ENCODE data around the gene SEC22C. TPM values are rescaled to one million over a fixed set of nuclear protein-coding genes. Genes with fewer than 3 reads are reported as not detected.
"Not testable (repeated sequence)": the region's sequence is repeated elsewhere in the genome, so short reads cannot be mapped to it uniquely, and the experiment has no call there.

The SEC22C gene
- total RNA-seq, 4 donors from 2014 or later = 22.4 to 44.4 (median 28.5) TPM

DNA sequence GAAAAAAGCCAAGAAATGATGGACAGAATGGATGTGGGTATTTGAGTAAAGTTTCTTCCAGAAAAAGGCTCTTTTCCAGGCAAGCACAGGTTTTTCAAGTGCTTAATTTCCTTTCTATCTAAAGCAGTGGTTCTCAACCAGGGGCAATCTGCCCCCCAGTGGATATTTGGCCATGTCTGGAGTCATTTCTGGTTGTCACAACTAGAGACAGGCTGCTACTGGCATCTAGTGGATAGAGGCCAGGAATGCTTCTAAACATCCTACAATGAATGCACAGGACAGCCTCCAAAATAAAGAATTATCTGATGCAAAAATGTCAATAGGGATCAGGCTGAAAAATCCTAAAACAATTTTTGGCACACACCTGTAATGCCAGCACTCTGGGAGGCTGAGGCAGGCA is 23.9 kb downstream of the SEC22C start:
- Histone ChIP-seq H3K27me3 (no peaks in the 10 kb centered on the region), H3K4me1 (no peaks in the 10 kb centered on the region), H3K4me3 (no peak overlapping the region), H3K36me3 (peaks cover 87% of the 10 kb centered on the region), H3K27ac (no peak overlapping the region), H3K9me3 (no peaks in the 10 kb centered on the region)
- TF ChIP-seq POLR2A (IDR thresholded peaks at IDR 0.05) (no peak), POLR2AphosphoS5 (IDR thresholded peaks at IDR 0.05) (no peak), EP300 (IDR thresholded peaks at IDR 0.05) (no peak)
- TF ChIP-seq, protein P1, sequence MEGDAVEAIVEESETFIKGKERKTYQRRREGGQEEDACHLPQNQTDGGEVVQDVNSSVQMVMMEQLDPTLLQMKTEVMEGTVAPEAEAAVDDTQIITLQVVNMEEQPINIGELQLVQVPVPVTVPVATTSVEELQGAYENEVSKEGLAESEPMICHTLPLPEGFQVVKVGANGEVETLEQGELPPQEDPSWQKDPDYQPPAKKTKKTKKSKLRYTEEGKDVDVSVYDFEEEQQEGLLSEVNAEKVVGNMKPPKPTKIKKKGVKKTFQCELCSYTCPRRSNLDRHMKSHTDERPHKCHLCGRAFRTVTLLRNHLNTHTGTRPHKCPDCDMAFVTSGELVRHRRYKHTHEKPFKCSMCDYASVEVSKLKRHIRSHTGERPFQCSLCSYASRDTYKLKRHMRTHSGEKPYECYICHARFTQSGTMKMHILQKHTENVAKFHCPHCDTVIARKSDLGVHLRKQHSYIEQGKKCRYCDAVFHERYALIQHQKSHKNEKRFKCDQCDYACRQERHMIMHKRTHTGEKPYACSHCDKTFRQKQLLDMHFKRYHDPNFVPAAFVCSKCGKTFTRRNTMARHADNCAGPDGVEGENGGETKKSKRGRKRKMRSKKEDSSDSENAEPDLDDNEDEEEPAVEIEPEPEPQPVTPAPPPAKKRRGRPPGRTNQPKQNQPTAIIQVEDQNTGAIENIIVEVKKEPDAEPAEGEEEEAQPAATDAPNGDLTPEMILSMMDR (IDR thresholded peaks at IDR 0.05) = no peak
- DNase-seq (ENCODE audit: low spot score in 2 of 2) = no peak

DNA sequence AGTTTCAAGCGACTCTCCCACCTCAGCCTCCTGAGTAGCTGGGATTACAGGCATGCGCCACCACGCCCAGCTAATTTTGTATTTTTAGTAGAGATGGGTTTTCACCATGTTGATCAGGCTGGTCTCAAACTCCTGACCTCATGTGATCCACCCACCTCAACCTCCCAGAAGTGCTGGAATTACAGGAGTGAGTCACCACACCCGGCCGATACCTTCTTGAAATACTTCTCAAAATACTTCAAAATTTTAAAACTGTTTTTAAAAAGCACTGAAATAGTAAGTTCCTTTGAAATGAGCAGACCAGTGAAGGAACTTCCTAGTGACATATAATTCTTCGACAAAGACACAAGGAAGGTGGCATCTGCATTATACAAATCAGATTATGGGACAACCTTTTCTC is 24.9 kb downstream of the SEC22C start:
- H3K36me3 ChIP-seq = peaks cover 87% of the 10 kb centered on the region
- not testable (repeated sequence) for H3K4me3 ChIP-seq; H3K27me3 ChIP-seq; DNase-seq (ENCODE audit: low spot score in 2 of 2); H3K9me3 ChIP-seq; H3K4me1 ChIP-seq; H3K27ac ChIP-seq
- 92% methylated on average over 6 of the region's 6 CpGs for WGBS

DNA sequence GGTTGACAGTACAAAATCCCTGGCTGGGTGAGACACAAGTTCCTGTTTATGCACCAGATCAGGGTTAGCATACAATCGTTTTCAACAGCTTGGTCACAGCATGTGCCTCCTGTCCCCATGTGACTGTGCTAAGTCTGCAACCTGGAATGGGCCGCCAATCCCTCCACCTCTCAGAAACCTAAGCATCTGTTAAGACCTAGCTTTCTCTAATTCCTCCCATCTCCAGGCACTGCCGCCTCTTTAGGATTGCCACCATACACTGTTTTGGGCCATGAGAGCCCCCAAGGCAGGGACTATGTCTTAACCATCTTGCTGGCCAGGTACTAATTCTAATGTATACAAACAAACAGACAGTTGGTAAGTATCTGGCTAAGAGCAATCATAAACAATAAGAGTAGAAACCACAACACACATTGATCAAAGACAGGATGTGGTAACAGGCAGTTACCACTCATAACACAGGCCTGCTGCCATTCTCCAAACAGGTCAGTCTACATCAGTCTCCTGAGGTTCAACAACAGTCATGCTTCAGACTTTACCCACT is 25.6 kb downstream of the SEC22C start:
- 70% methylated on average over 3 of the region's 3 CpGs for WGBS
- Histone ChIP-seq H3K27me3 (no peaks in the 10 kb centered on the region), H3K27ac (no peak overlapping the region), H3K36me3 (peaks cover 85% of the 10 kb centered on the region), H3K4me3 (no peak overlapping the region), H3K4me1 (no peaks in the 10 kb centered on the region), H3K9me3 (no peaks in the 10 kb centered on the region)
- TF ChIP-seq EP300 (IDR thresholded peaks at IDR 0.05) (no peak), POLR2A (IDR thresholded peaks at IDR 0.05) (no peak), POLR2AphosphoS5 (IDR thresholded peaks at IDR 0.05) (no peak)
- TF ChIP-seq, protein P1 (IDR thresholded peaks at IDR 0.05) = no peak
- DNase-seq (ENCODE audit: low spot score in 2 of 2) = no peak

DNA sequence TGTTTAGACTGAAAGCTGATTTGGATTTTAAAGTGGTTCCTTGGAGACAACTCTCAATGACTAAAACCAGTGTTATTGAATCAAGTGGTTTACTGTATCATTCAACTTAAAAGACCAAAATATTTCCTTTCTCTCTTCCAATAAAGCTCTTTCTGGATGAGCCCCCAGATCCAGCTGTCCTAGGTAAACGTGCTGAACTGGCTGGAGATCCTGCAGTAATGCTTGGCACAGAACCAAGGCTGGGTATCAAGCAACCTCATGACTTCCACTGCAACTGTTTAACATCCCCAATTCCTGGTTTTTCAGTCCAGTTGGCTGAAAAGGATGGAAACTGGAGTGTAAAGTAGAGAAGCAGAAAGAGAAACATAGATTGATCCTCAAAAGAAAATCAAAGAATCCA is 28.9 kb downstream of the SEC22C start:
- H3K36me3 ChIP-seq = peaks cover 76% of the 10 kb centered on the region
- DNase-seq (ENCODE audit: low spot score in 2 of 2) = no peak
- TF ChIP-seq POLR2A (IDR thresholded peaks at IDR 0.05) = no peak
- TF ChIP-seq, protein P1 (IDR thresholded peaks at IDR 0.05) = no peak
- no peak for TF ChIP-seq POLR2AphosphoS5 (IDR thresholded peaks at IDR 0.05)
- no peak for TF ChIP-seq EP300 (IDR thresholded peaks at IDR 0.05)
- peaks cover under 1% of the 10 kb centered on the region for H3K4me1 ChIP-seq
- H3K4me3 ChIP-seq = no peak overlapping the region
- H3K27ac ChIP-seq = no peak overlapping the region
- 40% methylated on average over 1 of the region's 1 CpG for WGBS
- H3K27me3 ChIP-seq = no peaks in the 10 kb centered on the region
- H3K9me3 ChIP-seq = no peaks in the 10 kb centered on the region

DNA sequence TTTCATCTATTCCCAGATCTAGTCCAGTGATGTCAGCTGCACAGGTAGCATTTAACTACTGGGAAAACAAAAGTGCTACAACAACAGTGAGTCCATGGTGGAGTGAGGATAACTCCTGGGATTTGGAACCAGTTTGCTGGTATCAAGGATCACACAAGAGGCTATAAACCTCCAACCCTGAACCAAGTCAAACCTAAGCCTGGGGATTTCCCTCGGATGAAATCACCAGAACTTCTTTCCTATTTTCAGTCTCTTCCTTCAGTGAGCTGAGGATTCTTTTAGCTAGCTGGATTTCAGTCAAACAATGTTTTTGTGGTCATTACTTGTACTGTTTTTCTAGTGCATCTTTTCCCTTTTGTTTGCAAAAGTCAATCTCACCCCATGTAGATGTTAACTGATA is 31.5 kb downstream of the SEC22C start:
- DNase-seq (ENCODE audit: low spot score in 2 of 2) = no peak
- H3K4me1 ChIP-seq = peaks cover 14% of the 10 kb centered on the region
- no peak overlapping the region for H3K27ac ChIP-seq
- TF ChIP-seq EP300 (IDR thresholded peaks at IDR 0.05) = no peak
- no peak for TF ChIP-seq POLR2A (IDR thresholded peaks at IDR 0.05)
- TF ChIP-seq, protein P1 (IDR thresholded peaks at IDR 0.05) = no peak
- TF ChIP-seq POLR2AphosphoS5 (IDR thresholded peaks at IDR 0.05) = no peak
- H3K27me3 ChIP-seq = no peaks in the 10 kb centered on the region
- H3K36me3 ChIP-seq = peaks cover 52% of the 10 kb centered on the region
- WGBS = 29% methylated on average over 1 of the region's 1 CpG
- H3K9me3 ChIP-seq = no peaks in the 10 kb centered on the region
- H3K4me3 ChIP-seq = no peak overlapping the region

DNA sequence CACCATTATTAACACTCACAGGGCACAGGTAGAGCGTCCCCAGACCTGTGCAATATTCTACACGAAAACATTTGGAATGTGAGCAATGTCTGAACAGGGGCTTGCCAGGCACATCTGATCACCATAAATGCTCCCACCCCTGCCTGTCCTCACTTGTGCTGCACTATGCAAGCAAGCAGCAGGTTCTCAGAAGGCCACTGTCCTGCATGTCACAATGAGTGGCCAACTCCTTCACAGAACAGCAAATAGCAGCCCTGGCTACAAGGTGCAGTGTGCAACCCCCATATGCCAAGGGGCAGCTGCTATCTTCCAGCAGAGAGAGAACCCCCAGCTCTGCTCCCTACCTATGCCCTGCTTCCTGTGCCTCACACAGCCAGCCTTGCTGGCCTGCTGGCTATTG is 32.6 kb downstream of the SEC22C start:
- DNase-seq (ENCODE audit: low spot score in 2 of 2) = peak in 1 of 2 donors; percentile 45
- 76% methylated on average over 2 of the region's 2 CpGs for WGBS
- no peak overlapping the region for H3K27ac ChIP-seq

More for the DNA sequence above, 32.6 kb downstream of the SEC22C start:
- Histone ChIP-seq H3K27me3 (no peaks in the 10 kb centered on the region), H3K36me3 (peaks cover 41% of the 10 kb centered on the region), H3K4me3 (no peak overlapping the region), H3K9me3 (no peaks in the 10 kb centered on the region), H3K4me1 (peaks cover 21% of the 10 kb centered on the region)
- TF ChIP-seq POLR2AphosphoS5 (IDR thresholded peaks at IDR 0.05) = no peak
- no peak for TF ChIP-seq POLR2A (IDR thresholded peaks at IDR 0.05)
- TF ChIP-seq EP300 (IDR thresholded peaks at IDR 0.05) = no peak
- TF ChIP-seq, protein P1 (IDR thresholded peaks at IDR 0.05) = no peak

Data from suprapubic skin (tissue), 4 donors.